K562 (cell line): ENCODE results near the gene NAGPA. TPM values are rescaled to one million over a fixed set of nuclear protein-coding genes. Genes with fewer than 3 reads are reported as not detected.
A peak's percentile ranks its signal among the peaks of the same experiment; 100 is the strongest.

Source experiments
- GATAD2B ChIP-seq: fragments of 450-650 bp; IDR thresholded peaks from 2 replicates; pipeline ENCODE4 v1.6.1; 2017; ENCODE audit warnings: mild to moderate bottlenecking, borderline replicate concordance
- HNRNPL ChIP-seq: fragments of 200-400 bp; formaldehyde crosslinking; IDR thresholded peaks from 2 replicates; pipeline ENCODE4 v1.6.1; 2017; ENCODE audit warnings: low read depth, mild to moderate bottlenecking, low read length
- OTX1 ChIP-seq: fragments of 450-650 bp; formaldehyde crosslinking; IDR thresholded peaks from 2 replicates; pipeline ENCODE4 v1.4.0; 2022; ENCODE audit warnings: mild to moderate bottlenecking
- SNIP1 ChIP-seq: fragments of 450-650 bp; IDR thresholded peaks from 2 replicates; pipeline ENCODE4 v1.7.1; 2017; ENCODE audit warnings: low read depth, mild to moderate bottlenecking
- YBX1 ChIP-seq: fragments of 450-650 bp; IDR thresholded peaks from 2 replicates; pipeline ENCODE4 v1.7.1; 2016; ENCODE audit warnings: mild to moderate bottlenecking
- ZNF76 ChIP-seq: fragments of 250-450 bp; sonication (Bioruptor Pico); IDR thresholded peaks from 2 replicates; pipeline ENCODE4 v1.4.0; 2020; ENCODE audit warnings: mild to moderate bottlenecking, moderate library complexity, borderline replicate concordance
- ZZZ3 ChIP-seq: fragments of 450-650 bp; IDR thresholded peaks from 2 replicates; pipeline ENCODE4 v1.6.1; 2016; ENCODE audit warnings: antibody characterized with exemption, mild to moderate bottlenecking, moderate library complexity
- polyA plus RNA-seq, 8 experiments: library from polyadenylated mRNA; depleted of rRNA in 4 of 8; stranded (reverse) in 5 of 8; unstranded in 3 of 8; fragments of >200 nt; fragmentation: Nextera tagmentation in 2 of 8; fragmentation: Illumina TruSeq in 1 of 8; extraction: Ambion mirVana in 2 of 8; extraction: Trizol in 1 of 8; gene quantifications; 2 replicates each; pipeline versions ENCODE4 v1.2.1 to v1.2.3, GENCODE V29; 2011 to 2014; ENCODE audit warnings: inconsistent platforms in 1 of 8, missing spikeins in 1 of 8
- total RNA-seq, 7 experiments: library from RNA; depleted of rRNA in 6 of 7; stranded (reverse); fragments of >200 nt in 6 of 7; fragmentation: Illumina TruSeq in 2 of 7; extraction: Trizol in 2 of 7; gene quantifications; 2 replicates each; pipeline versions ENCODE4 v1.2.1 to v1.2.3, GENCODE V29; 2011 to 2021; ENCODE audit warnings: low replicate concordance in 1 of 7
- TF ChIP-seq, protein P1 (sequence below), 2 experiments: IDR thresholded peaks; 2 replicates each; pipeline ENCODE4 v1.6.1; 2012; ENCODE audit warnings: improper control_type of control experiment in 2 of 2, low read depth in 2 of 2, low read length in 2 of 2, borderline replicate concordance in 1 of 2
- TF ChIP-seq, protein P2 (sequence below): fragments of 250-450 bp; sonication (Bioruptor Pico); IDR thresholded peaks from 2 replicates; pipeline ENCODE4 v1.8.0; 2021; ENCODE audit warnings: mild to moderate bottlenecking, moderate library complexity
- TF ChIP-seq, protein P3 (sequence below): fragments of 450-650 bp; IDR thresholded peaks from 2 replicates; pipeline ENCODE4 v1.6.1; 2018; ENCODE audit warnings: mild to moderate bottlenecking, low read depth; ENCODE audit not compliant: partially characterized antibody
- TF ChIP-seq, protein P4 (sequence below): conservative IDR thresholded peaks from 2 replicates; pipeline ENCODE4 v1.6.1; 2011; ENCODE audit warnings: low read depth, mild to moderate bottlenecking, low read length; ENCODE audit not compliant: control insufficient read depth
- TF ChIP-seq, protein P5 (sequence below): fragments of 450-650 bp; IDR thresholded peaks from 2 replicates; pipeline ENCODE4 v1.6.1; 2016; ENCODE audit warnings: low read depth

NAGPA gene
- total and polyA plus RNA-seq, 9 of the 15 experiments (the other 6 are each of a cell fraction or from before 2014, with no cell fraction given): 0.15 to 12.7 (median 4.6) TPM

DNA sequence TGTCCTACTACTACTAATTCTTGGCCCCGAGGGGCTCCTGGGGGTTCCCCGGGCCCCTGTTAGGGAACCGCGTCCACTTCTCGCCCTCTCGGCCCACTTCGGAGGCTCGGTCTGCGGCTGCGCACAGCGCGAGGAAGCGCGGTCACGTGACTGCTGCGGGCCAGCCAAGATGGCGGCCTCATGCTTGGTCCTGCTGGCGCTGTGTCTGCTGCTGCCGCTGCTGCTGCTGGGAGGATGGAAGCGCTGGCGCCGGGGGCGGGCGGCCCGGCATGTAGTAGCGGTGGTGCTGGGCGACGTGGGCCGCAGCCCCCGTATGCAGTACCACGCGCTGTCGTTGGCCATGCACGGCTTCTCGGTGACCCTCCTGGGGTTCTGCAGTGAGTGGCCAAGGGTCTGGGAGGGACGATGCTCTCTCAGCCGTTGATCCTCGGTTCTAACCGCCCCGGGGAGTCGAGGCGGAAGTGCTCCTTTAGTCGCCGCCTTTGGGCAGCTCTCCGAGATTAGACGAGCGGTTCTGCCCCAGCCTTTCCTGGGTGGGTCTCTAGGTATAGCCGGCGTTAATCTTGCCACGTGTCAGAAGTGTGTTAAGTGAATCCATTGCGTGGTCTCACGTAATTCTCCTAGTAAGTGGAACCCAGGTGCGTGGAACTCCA lies 38.1 kb upstream of the NAGPA start, which contains the start of gene ALG1 (continued):
- TF ChIP-seq, protein P1, sequence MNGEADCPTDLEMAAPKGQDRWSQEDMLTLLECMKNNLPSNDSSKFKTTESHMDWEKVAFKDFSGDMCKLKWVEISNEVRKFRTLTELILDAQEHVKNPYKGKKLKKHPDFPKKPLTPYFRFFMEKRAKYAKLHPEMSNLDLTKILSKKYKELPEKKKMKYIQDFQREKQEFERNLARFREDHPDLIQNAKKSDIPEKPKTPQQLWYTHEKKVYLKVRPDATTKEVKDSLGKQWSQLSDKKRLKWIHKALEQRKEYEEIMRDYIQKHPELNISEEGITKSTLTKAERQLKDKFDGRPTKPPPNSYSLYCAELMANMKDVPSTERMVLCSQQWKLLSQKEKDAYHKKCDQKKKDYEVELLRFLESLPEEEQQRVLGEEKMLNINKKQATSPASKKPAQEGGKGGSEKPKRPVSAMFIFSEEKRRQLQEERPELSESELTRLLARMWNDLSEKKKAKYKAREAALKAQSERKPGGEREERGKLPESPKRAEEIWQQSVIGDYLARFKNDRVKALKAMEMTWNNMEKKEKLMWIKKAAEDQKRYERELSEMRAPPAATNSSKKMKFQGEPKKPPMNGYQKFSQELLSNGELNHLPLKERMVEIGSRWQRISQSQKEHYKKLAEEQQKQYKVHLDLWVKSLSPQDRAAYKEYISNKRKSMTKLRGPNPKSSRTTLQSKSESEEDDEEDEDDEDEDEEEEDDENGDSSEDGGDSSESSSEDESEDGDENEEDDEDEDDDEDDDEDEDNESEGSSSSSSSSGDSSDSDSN (IDR thresholded peaks at IDR 0.05; ENCODE audit: borderline replicate concordance in 1 of 2, low read depth in 2 of 2, low read length in 2 of 2): 0 out of 4 replicates have a peak, but pooled peaks have one; percentile 27 to 45
- TF ChIP-seq, protein P2, sequence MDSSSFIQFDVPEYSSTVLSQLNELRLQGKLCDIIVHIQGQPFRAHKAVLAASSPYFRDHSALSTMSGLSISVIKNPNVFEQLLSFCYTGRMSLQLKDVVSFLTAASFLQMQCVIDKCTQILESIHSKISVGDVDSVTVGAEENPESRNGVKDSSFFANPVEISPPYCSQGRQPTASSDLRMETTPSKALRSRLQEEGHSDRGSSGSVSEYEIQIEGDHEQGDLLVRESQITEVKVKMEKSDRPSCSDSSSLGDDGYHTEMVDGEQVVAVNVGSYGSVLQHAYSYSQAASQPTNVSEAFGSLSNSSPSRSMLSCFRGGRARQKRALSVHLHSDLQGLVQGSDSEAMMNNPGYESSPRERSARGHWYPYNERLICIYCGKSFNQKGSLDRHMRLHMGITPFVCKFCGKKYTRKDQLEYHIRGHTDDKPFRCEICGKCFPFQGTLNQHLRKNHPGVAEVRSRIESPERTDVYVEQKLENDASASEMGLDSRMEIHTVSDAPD (CRISPR knock-in tag): no peak
- TF ChIP-seq HNRNPL (no peak), SNIP1 (no peak), ZZZ3 (no peak), GATAD2B (no peak), YBX1 (no peak), ZNF76 (CRISPR knock-in tag) (no peak), OTX1 (no peak; the same call in 1 of the 2 replicates)
- TF ChIP-seq, protein P3, sequence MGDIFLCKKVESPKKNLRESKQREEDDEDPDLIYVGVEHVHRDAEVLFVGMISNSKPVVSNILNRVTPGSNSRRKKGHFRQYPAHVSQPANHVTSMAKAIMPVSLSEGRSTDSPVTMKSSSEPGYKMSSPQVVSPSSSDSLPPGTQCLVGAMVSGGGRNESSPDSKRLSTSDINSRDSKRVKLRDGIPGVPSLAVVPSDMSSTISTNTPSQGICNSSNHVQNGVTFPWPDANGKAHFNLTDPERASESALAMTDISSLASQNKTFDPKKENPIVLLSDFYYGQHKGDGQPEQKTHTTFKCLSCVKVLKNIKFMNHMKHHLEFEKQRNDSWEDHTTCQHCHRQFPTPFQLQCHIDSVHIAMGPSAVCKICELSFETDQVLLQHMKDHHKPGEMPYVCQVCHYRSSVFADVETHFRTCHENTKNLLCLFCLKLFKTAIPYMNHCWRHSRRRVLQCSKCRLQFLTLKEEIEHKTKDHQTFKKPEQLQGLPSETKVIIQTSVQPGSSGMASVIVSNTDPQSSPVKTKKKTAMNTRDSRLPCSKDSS: no peak
- TF ChIP-seq, protein P4, sequence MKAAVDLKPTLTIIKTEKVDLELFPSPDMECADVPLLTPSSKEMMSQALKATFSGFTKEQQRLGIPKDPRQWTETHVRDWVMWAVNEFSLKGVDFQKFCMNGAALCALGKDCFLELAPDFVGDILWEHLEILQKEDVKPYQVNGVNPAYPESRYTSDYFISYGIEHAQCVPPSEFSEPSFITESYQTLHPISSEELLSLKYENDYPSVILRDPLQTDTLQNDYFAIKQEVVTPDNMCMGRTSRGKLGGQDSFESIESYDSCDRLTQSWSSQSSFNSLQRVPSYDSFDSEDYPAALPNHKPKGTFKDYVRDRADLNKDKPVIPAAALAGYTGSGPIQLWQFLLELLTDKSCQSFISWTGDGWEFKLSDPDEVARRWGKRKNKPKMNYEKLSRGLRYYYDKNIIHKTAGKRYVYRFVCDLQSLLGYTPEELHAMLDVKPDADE: peak; percentile 83
- TF ChIP-seq, protein P5, sequence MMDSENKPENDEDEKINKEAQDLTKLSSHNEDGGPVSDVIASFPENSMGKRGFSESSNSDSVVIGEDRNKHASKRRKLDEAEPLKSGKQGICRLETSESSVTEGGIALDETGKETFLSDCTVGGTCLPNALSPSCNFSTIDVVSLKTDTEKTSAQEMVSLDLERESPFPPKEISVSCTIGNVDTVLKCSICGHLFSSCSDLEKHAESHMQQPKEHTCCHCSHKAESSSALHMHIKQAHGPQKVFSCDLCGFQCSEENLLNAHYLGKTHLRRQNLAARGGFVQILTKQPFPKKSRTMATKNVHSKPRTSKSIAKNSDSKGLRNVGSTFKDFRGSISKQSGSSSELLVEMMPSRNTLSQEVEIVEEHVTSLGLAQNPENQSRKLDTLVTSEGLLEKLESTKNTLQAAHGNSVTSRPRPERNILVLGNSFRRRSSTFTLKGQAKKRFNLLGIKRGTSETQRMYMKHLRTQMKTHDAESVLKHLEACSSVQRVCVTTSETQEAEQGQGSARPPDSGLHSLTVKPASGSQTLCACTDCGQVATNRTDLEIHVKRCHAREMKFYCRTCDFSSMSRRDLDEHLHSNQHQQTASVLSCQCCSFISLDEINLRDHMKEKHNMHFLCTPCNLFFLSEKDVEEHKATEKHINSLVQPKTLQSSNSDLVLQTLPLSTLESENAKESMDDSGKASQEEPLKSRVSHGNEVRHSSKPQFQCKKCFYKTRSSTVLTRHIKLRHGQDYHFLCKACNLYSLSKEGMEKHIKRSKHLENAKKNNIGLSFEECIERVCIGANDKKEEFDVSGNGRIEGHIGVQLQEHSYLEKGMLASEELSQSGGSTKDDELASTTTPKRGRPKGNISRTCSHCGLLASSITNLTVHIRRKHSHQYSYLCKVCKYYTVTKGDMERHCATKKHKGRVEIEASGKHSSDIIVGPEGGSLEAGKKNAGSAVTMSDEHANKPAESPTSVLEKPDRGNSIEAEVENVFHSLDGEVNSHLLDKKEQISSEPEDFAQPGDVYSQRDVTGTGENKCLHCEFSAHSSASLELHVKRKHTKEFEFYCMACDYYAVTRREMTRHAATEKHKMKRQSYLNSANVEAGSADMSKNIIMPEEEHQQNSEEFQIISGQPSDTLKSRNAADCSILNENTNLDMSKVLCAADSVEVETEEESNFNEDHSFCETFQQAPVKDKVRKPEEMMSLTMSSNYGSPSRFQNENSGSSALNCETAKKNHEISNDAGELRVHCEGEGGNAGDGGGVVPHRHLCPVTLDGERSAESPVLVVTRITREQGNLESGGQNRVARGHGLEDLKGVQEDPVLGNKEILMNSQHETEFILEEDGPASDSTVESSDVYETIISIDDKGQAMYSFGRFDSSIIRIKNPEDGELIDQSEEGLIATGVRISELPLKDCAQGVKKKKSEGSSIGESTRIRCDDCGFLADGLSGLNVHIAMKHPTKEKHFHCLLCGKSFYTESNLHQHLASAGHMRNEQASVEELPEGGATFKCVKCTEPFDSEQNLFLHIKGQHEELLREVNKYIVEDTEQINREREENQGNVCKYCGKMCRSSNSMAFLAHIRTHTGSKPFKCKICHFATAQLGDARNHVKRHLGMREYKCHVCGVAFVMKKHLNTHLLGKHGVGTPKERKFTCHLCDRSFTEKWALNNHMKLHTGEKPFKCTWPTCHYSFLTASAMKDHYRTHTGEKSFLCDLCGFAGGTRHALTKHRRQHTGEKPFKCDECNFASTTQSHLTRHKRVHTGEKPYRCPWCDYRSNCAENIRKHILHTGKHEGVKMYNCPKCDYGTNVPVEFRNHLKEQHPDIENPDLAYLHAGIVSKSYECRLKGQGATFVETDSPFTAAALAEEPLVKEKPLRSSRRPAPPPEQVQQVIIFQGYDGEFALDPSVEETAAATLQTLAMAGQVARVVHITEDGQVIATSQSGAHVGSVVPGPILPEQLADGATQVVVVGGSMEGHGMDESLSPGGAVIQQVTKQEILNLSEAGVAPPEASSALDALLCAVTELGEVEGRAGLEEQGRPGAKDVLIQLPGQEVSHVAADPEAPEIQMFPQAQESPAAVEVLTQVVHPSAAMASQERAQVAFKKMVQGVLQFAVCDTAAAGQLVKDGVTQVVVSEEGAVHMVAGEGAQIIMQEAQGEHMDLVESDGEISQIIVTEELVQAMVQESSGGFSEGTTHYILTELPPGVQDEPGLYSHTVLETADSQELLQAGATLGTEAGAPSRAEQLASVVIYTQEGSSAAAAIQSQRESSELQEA: no peak
